HG03565 (cell line): ENCODE data around the gene ZNF773.
A peak's percentile ranks its signal among the peaks of the same experiment; 100 is the strongest.
"Not testable (repeated sequence)": the region's sequence is repeated elsewhere in the genome, so short reads cannot be mapped to it uniquely, and the experiment has no call there.

Experiments
- ATAC-seq: cut with Tn5 transposase; IDR thresholded peaks from one replicate; pipeline ENCODE4 v1.9.1; 2021; ENCODE audit warnings: mild to moderate bottlenecking, moderate library complexity; ENCODE audit not compliant: unreplicated experiment

The ZNF773 gene

GRCh38 chr19:57499680-57500395 lies at the start of gene ZNF773:
ZNF773 (plus strand) TSS chr19:57499938; CDS start chr19:57500081, 143 bp downstream.
- peak; percentile 98 for ATAC-seq

GRCh38 chr19:57452307-57452706 lies 47.4 kb upstream of the ZNF773 start:
- ATAC-seq, result no peak

GRCh38 chr19:57465680-57466381 lies 33.9 kb upstream of the ZNF773 start:
- ATAC-seq, result no peak

GRCh38 chr19:57466489-57466888 lies 33.2 kb upstream of the ZNF773 start:
- ATAC-seq, result no peak

GRCh38 chr19:57473646-57474045 lies 26.1 kb upstream of the ZNF773 start:
- no peak for ATAC-seq

GRCh38 chr19:57477191-57478008 lies 22.3 kb upstream of the ZNF773 start, which contains the start of gene ZNF772:
ZNF772 (minus strand) TSS chr19:57477566; CDS start chr19:57477309, 257 bp downstream.
- ATAC-seq, result peak; percentile 92

GRCh38 chr19:57487477-57488298 lies 12.1 kb upstream of the ZNF773 start, which contains the start of gene ZNF419:
ZNF419 (plus strand) TSS chr19:57487750; CDS start chr19:57487951, 201 bp downstream.
- peak; percentile 92 for ATAC-seq

- ATAC-seq, result not testable (repeated sequence)
Measured at GRCh38 chr19:57488299-57488644, 11.5 kb upstream of the ZNF773 start.

GRCh38 chr19:57499332-57499679 lies 432 bp upstream of the ZNF773 start:
- ATAC-seq, result not testable (repeated sequence)

- not testable (repeated sequence) for ATAC-seq
Measured at GRCh38 chr19:57500400-57500799, 662 bp downstream of the ZNF773 start.

- ATAC-seq, result no peak
Measured at GRCh38 chr19:57506163-57506562, 6.4 kb downstream of the ZNF773 start.

GRCh38 chr19:57511484-57511883 lies 11.7 kb downstream of the ZNF773 start:
- no peak for ATAC-seq

GRCh38 chr19:57512845-57513244 lies 13.1 kb downstream of the ZNF773 start:
- no peak for ATAC-seq

GRCh38 chr19:57515255-57515654 lies 15.5 kb downstream of the ZNF773 start:
- ATAC-seq, result no peak

GRCh38 chr19:57518021-57518420 lies 18.3 kb downstream of the ZNF773 start:
- not testable (repeated sequence) for ATAC-seq

- ATAC-seq, result peak; percentile 97
Measured at GRCh38 chr19:57527136-57527881, 27.6 kb downstream of the ZNF773 start, which contains the start of gene ZNF549. ZNF549 (plus strand) TSS chr19:57527356; CDS start chr19:57527574, 218 bp downstream.

- no peak for ATAC-seq
Measured at GRCh38 chr19:57537953-57538547, 38.3 kb downstream of the ZNF773 start.

- no peak for ATAC-seq
Measured at GRCh38 chr19:57546513-57546912, 46.8 kb downstream of the ZNF773 start.

GRCh38 chr19:57552432-57552831 lies 52.7 kb downstream of the ZNF773 start:
- ATAC-seq, result no peak
